GM20000 (cell line): ENCODE results near the gene C3orf22.

Experiments used
- DNase-seq: peaks from one replicate; pipeline ENCODE4 v3.0.0; 2012; ENCODE audit warnings: low spot score
- CTCF ChIP-seq: IDR thresholded peaks from 2 replicates; pipeline ENCODE4 v1.5.1; 2012; ENCODE audit warnings: mild to moderate bottlenecking, control low read depth; ENCODE audit errors: extremely low read depth, missing control alignments

C3orf22 gene

GRCh38 chr3:126540951-126541627 is 17.6 kb downstream of the C3orf22 start:
- TF ChIP-seq CTCF: no peak
- DNase-seq: no peak

DNA sequence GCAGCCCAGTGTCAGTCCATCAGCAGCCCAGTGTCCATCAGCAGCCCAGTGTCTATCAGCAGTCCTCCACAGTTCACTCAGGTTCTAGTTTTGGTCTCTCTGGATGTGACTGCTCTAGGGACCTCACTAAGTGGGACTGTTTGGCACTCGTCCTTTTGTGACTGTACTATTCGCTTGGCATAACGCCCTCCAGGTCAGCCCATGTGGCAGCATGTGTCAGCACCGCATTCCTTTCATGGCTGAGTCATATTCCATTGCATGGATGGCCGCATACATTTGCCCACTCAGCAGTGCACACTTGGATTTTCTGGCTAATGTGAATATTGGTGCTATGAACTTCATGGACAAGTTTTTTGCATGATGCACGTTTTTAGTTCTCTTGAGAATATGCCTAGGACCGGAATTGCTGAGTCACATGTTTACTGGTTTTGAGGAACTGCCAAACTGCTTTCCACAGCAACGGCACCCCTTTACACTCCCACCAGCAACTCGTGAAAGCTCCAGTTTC is 18.3 kb downstream of the C3orf22 start:
- no peak for DNase-seq
- TF ChIP-seq CTCF: no peak

DNA sequence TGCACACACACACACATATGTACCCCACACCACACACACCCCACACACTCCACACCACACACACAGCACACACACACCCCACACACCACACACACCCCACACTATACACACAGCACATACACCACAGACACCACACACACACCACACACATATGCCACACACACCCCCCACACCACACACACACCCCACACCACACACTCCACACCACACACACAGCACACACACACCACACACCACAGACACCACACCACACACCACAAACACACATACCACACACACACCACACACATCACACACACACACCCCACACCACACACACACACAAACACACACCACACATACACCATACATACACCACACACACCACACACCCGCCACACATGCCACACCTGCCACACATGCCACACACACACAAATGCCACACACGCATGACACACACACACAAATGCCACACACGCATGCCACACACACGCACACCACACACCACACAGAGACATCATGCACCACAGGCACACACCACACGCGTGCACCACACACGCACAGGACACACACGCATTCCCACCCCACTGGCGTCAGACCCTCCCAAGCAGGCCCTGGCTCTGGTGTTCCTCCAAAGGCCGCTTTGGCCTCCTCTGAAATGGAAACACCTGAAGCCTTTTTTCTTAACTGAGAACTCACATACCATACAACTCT is 19.0 kb downstream of the C3orf22 start:
- TF ChIP-seq CTCF: no peak
- DNase-seq: no peak

GRCh38 chr3:126538966-126539365 is 19.8 kb downstream of the C3orf22 start:
- TF ChIP-seq CTCF: no peak
- DNase-seq: no peak

- no peak for DNase-seq
These were observed 20.4 kb downstream of the C3orf22 start for GRCh38 chr3:126538316-126538715.

GRCh38 chr3:126537730-126538281 is 20.9 kb downstream of the C3orf22 start:
- DNase-seq: no peak

More at GRCh38 chr3:126538316-126538715, 20.4 kb downstream of the C3orf22 start:
- TF ChIP-seq CTCF: no peak

More at GRCh38 chr3:126537730-126538281, 20.9 kb downstream of the C3orf22 start:
- no peak for TF ChIP-seq CTCF
